SK-N-SH treated with all-trans-retinoic acid at 6 μM for 48 hours (cell line): ENCODE data around the gene SMYD3.

ENCODE experiments used
- RARB ChIP-seq: fragments of 250-450 bp; sonication (Bioruptor Pico); IDR thresholded peaks from 2 replicates; pipeline ENCODE4 v1.8.0; 2021; ENCODE audit warnings: mild to moderate bottlenecking, moderate library complexity
- TCF4 ChIP-seq: fragments of 250-450 bp; sonication (Bioruptor Pico); IDR thresholded peaks from 2 replicates; pipeline ENCODE4 v1.8.0; 2021; ENCODE audit warnings: mild to moderate bottlenecking, moderate library complexity, borderline replicate concordance
- TSHZ2 ChIP-seq: fragments of 250-450 bp; sonication (Bioruptor Pico); IDR thresholded peaks from 2 replicates; pipeline ENCODE4 v1.5.0; 2020; ENCODE audit warnings: mild to moderate bottlenecking, moderate library complexity
- ZFP3 ChIP-seq: fragments of 250-450 bp; sonication (Bioruptor Pico); IDR thresholded peaks from 2 replicates; pipeline ENCODE4 v1.5.0; 2020; ENCODE audit warnings: mild to moderate bottlenecking, moderate library complexity
- ZFP30 ChIP-seq: fragments of 450-650 bp; formaldehyde crosslinking; IDR thresholded peaks from 2 replicates; pipeline ENCODE4 v1.5.0; 2022; ENCODE audit warnings: mild to moderate bottlenecking, moderate library complexity
- TF ChIP-seq, protein P1 (sequence below): fragments of 250-450 bp; sonication (Bioruptor Pico); IDR thresholded peaks from 2 replicates; pipeline ENCODE4 v1.8.0; 2020; ENCODE audit warnings: mild to moderate bottlenecking, moderate library complexity, borderline replicate concordance
- TF ChIP-seq, protein P2 (sequence below): fragments of 250-450 bp; sonication (Bioruptor Pico); IDR thresholded peaks from 2 replicates; pipeline ENCODE4 v1.5.1; 2020; ENCODE audit warnings: low read depth, mild to moderate bottlenecking, moderate library complexity

GRCh38 chr1:246304484-246305259 lies 202.4 kb downstream of the SMYD3 start:
- TF ChIP-seq, protein P1, sequence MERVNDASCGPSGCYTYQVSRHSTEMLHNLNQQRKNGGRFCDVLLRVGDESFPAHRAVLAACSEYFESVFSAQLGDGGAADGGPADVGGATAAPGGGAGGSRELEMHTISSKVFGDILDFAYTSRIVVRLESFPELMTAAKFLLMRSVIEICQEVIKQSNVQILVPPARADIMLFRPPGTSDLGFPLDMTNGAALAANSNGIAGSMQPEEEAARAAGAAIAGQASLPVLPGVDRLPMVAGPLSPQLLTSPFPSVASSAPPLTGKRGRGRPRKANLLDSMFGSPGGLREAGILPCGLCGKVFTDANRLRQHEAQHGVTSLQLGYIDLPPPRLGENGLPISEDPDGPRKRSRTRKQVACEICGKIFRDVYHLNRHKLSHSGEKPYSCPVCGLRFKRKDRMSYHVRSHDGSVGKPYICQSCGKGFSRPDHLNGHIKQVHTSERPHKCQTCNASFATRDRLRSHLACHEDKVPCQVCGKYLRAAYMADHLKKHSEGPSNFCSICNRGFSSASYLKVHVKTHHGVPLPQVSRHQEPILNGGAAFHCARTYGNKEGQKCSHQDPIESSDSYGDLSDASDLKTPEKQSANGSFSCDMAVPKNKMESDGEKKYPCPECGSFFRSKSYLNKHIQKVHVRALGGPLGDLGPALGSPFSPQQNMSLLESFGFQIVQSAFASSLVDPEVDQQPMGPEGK = no peak
- TF ChIP-seq RARB (no peak), ZFP3 (no peak), ZFP30 (no peak), TCF4 (no peak), TSHZ2 (CRISPR knock-in tag) (no peak)
- TF ChIP-seq, protein P2, sequence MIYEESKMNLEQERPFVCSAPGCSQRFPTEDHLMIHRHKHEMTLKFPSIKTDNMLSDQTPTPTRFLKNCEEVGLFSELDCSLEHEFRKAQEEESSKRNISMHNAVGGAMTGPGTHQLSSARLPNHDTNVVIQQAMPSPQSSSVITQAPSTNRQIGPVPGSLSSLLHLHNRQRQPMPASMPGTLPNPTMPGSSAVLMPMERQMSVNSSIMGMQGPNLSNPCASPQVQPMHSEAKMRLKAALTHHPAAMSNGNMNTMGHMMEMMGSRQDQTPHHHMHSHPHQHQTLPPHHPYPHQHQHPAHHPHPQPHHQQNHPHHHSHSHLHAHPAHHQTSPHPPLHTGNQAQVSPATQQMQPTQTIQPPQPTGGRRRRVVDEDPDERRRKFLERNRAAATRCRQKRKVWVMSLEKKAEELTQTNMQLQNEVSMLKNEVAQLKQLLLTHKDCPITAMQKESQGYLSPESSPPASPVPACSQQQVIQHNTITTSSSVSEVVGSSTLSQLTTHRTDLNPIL (CRISPR knock-in tag) = no peak
